WTC11 (cell line): ENCODE results near the gene EME2. TPM values are rescaled to one million over a fixed set of nuclear protein-coding genes. Genes with fewer than 3 reads are reported as not detected.

Experiments
- ATAC-seq: fragments of 200-7000 bp; cut with Tn5 transposase; 2 replicates; pipeline ENCODE4 v1.10.0; 2021; ENCODE audit warnings: mild to moderate bottlenecking, moderate library complexity
- CTCF ChIA-PET: fragments of 300-600 bp; sonication (Branson Sonifier 250); formaldehyde crosslinking; loops from one replicate; lab custom pipeline; 2021; ENCODE audit warnings: antibody characterized with exemption; lab: Charles Lee
- POLR2A ChIA-PET: fragments of 350-600 bp; sonication (Branson Sonifier 250); formaldehyde crosslinking; loops from one replicate; lab custom pipeline; 2021; ENCODE audit warnings: antibody characterized with exemption; lab: Charles Lee
- DNase-seq: peaks from one replicate; pipeline ENCODE4 v3.0.0; 2021; ENCODE audit warnings: low spot score
- H3K27ac Mint-ChIP-seq: 2 replicates; pipeline ENCODE4 v1.8.0; 2021; ENCODE audit warnings: mixed read lengths
- H3K27me3 Mint-ChIP-seq: 2 replicates; pipeline ENCODE4 v1.8.0; 2021; ENCODE audit warnings: low read depth, mild to moderate bottlenecking, moderate library complexity, mixed read lengths
- H3K36me3 Mint-ChIP-seq: 2 replicates; pipeline ENCODE4 v1.8.0; 2021; ENCODE audit warnings: mixed read lengths
- H3K4me1 Mint-ChIP-seq: 2 replicates; pipeline ENCODE4 v1.8.0; 2022; ENCODE audit warnings: mixed read lengths
- H3K4me3 Mint-ChIP-seq: 2 replicates; pipeline ENCODE4 v1.8.0; 2021; ENCODE audit warnings: mild to moderate bottlenecking, moderate library complexity, mixed read lengths
- H3K9me3 Mint-ChIP-seq: 2 replicates; pipeline ENCODE4 v1.8.0; 2021; ENCODE audit warnings: mixed read lengths
- CDX4 ChIP-seq: fragments of 250-450 bp; sonication (Bioruptor Pico); IDR thresholded peaks from 2 replicates; pipeline ENCODE4 v1.9.0; 2021; ENCODE audit warnings: moderate library complexity, mild to moderate bottlenecking, inconsistent platforms, borderline replicate concordance
- EMX1 ChIP-seq: fragments of 250-450 bp; sonication (Bioruptor Pico); IDR thresholded peaks from 2 replicates; pipeline ENCODE4 v1.8.0; 2021; ENCODE audit warnings: mild to moderate bottlenecking
- ETV6 ChIP-seq: sonication (generic); formaldehyde crosslinking; IDR thresholded peaks from 2 replicates; pipeline ENCODE4 v1.8.1; 2022; ENCODE audit warnings: mild to moderate bottlenecking, missing genetic modification reagents
- FOXK1 ChIP-seq: sonication (generic); formaldehyde crosslinking; IDR thresholded peaks from 2 replicates; pipeline ENCODE4 v1.8.0; 2022; ENCODE audit warnings: mild to moderate bottlenecking, moderate library complexity, missing genetic modification reagents
- FOXP4 ChIP-seq: sonication (generic); formaldehyde crosslinking; IDR thresholded peaks from 2 replicates; pipeline ENCODE4 v1.8.0; 2022; ENCODE audit warnings: mild to moderate bottlenecking, missing genetic modification reagents
- IRF1 ChIP-seq: sonication (generic); formaldehyde crosslinking; IDR thresholded peaks from 2 replicates; pipeline ENCODE4 v1.8.0; 2023; ENCODE audit warnings: missing genetic modification reagents
- JAZF1 ChIP-seq: fragments of 250-450 bp; sonication (Bioruptor Pico); IDR thresholded peaks from 2 replicates; pipeline ENCODE4 v1.9.0; 2021; ENCODE audit warnings: moderate library complexity, mild to moderate bottlenecking, inconsistent platforms
- MXD4 ChIP-seq: fragments of 250-450 bp; sonication (Bioruptor Pico); IDR thresholded peaks from 2 replicates; pipeline ENCODE4 v1.8.0; 2021; ENCODE audit warnings: mild to moderate bottlenecking, moderate library complexity, borderline replicate concordance
- NFE2L1 ChIP-seq: sonication (generic); formaldehyde crosslinking; IDR thresholded peaks from 2 replicates; pipeline ENCODE4 v1.8.1; 2023; ENCODE audit warnings: missing genetic modification reagents
- PREB ChIP-seq: sonication (generic); formaldehyde crosslinking; IDR thresholded peaks from 2 replicates; pipeline ENCODE4 v1.8.1; 2022; ENCODE audit warnings: mild to moderate bottlenecking, missing genetic modification reagents, moderate library complexity, borderline replicate concordance
- RORB ChIP-seq: fragments of 250-450 bp; sonication (Bioruptor Pico); IDR thresholded peaks from 2 replicates; pipeline ENCODE4 v1.9.0; 2021; ENCODE audit warnings: mild to moderate bottlenecking
- SMAD4 ChIP-seq: sonication (generic); formaldehyde crosslinking; IDR thresholded peaks from 2 replicates; pipeline ENCODE4 v1.8.0; 2022; ENCODE audit warnings: mild to moderate bottlenecking, missing genetic modification reagents
- ZNF138 ChIP-seq: sonication (generic); formaldehyde crosslinking; conservative IDR thresholded peaks from 2 replicates; pipeline ENCODE4 v1.8.1; 2022; ENCODE audit warnings: mild to moderate bottlenecking, moderate library complexity, missing genetic modification reagents
- ZNF281 ChIP-seq: sonication (generic); formaldehyde crosslinking; IDR thresholded peaks from 2 replicates; pipeline ENCODE4 v1.8.0; 2023; ENCODE audit warnings: mild to moderate bottlenecking, missing genetic modification reagents
- ZNF396 ChIP-seq: fragments of 250-450 bp; sonication (Bioruptor Pico); IDR thresholded peaks from 2 replicates; pipeline ENCODE4 v1.8.0; 2021; ENCODE audit warnings: mild to moderate bottlenecking, moderate library complexity, borderline replicate concordance
- ZNF423 ChIP-seq: fragments of 250-450 bp; sonication (Bioruptor Pico); IDR thresholded peaks from 2 replicates; pipeline ENCODE4 v2.1.2; 2022; ENCODE audit warnings: mild to moderate bottlenecking, moderate library complexity
- total RNA-seq: library from RNA; stranded (reverse); gene quantifications from 3 replicates; pipeline ENCODE4 v1.2.3, GENCODE V29; 2021
- TF ChIP-seq, protein P1 (sequence below): sonication (generic); formaldehyde crosslinking; IDR thresholded peaks from 2 replicates; pipeline ENCODE4 v1.8.1; 2023; ENCODE audit warnings: mild to moderate bottlenecking, missing genetic modification reagents
- TF ChIP-seq, protein P2 (sequence below): sonication (generic); formaldehyde crosslinking; IDR thresholded peaks from 2 replicates; pipeline ENCODE4 v1.8.1; 2023; ENCODE audit warnings: mild to moderate bottlenecking, missing genetic modification reagents, borderline replicate concordance
- TF ChIP-seq, protein P3 (sequence below): sonication (generic); formaldehyde crosslinking; IDR thresholded peaks from 2 replicates; pipeline ENCODE4 v1.8.1; 2023; ENCODE audit warnings: mild to moderate bottlenecking, missing genetic modification reagents

Gene EME2
- total RNA-seq, 1 experiment from 2014 or later: 23.2 TPM

DNA sequence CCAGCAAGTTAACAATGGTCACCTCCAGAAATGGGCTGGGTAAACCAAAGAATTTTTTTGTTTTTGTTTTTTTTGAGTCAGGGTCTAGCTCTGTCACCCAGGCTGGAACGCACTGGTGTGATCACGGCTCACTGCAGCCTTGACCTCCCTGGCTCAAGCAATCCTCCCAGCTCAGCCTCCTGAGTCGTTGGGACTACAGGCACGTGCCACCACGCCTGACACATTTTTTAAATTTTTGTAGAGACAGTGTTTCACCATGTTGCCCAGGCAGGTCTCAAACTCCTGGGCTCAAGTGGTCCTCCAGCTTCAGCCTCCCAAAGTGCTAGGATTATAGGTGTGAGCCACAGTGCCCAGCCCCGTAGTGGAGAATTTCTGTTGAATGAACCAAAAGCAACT lies 8.1 kb downstream of the EME2 start:
- peak overlapping the region; percentile 81 for H3K4me3 Mint-ChIP-seq
- POLR2A ChIA-PET: interaction anchor here (2.6 kb wide), 1 partner anchor 10 kb away, joined by 11 read pairs; the partner anchor contains the start of gene NME3
- TF ChIP-seq ETV6 (CRISPR knock-in tag): no peak
- TF ChIP-seq, protein P1, sequence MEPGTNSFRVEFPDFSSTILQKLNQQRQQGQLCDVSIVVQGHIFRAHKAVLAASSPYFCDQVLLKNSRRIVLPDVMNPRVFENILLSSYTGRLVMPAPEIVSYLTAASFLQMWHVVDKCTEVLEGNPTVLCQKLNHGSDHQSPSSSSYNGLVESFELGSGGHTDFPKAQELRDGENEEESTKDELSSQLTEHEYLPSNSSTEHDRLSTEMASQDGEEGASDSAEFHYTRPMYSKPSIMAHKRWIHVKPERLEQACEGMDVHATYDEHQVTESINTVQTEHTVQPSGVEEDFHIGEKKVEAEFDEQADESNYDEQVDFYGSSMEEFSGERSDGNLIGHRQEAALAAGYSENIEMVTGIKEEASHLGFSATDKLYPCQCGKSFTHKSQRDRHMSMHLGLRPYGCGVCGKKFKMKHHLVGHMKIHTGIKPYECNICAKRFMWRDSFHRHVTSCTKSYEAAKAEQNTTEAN (CRISPR knock-in tag): no peak
- no peak for TF ChIP-seq IRF1
- TF ChIP-seq NFE2L1 (CRISPR knock-in tag): no peak
- TF ChIP-seq RORB: no peak
- no peak for TF ChIP-seq ZNF396 (CRISPR knock-in tag)
- TF ChIP-seq CDX4 (CRISPR knock-in tag): no peak
- TF ChIP-seq PREB (CRISPR knock-in tag): no peak
- TF ChIP-seq JAZF1 (CRISPR knock-in tag): no peak
- TF ChIP-seq ZNF281 (CRISPR knock-in tag): no peak
- no peak overlapping the region for H3K27ac Mint-ChIP-seq
- H3K27me3 Mint-ChIP-seq: no peaks in the 10 kb centered on the region
- DNase-seq (no peak), ATAC-seq (no peak)
- H3K36me3 Mint-ChIP-seq: no peaks in the 10 kb centered on the region
- peaks cover 7% of the 10 kb centered on the region for H3K4me1 Mint-ChIP-seq
- CTCF ChIA-PET: no interaction called here
- H3K9me3 Mint-ChIP-seq: no peaks in the 10 kb centered on the region

DNA sequence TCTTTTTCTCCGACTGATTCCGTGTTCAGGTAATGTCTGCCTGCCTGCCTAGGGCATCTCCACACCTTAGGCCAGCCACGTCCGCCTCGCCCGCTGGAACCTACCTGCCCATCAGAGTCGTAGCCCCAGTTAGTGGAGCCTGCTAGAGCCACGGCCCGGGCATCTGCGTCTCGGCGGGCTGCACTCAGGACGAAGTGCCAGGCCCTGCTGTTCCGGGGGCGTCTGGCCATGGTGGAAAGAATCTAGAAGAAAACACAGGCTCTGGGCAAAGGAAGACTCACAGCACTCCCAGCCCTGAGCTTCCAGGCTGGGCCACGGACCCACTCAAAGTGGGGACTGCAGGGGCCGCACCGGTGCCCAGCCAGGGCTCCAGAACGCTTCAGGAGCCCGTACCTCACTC lies 8.6 kb downstream of the EME2 start:
- ChIA-PET POLR2A (interaction anchor here (2.6 kb wide), 1 partner anchor 10 kb away, joined by 11 read pairs; the partner anchor contains the start of gene NME3), CTCF (interaction anchor here (0.7 to 2.1 kb wide), 6 partner anchors 8 to 160 kb away, joined by 3 to 37 read pairs (median 7); partner anchors contain the start of genes EME2, FAHD1, HAGH and MRPS34)
- DNase-seq: no peak
- Mint-ChIP-seq H3K27ac (0 out of 2 replicates have a peak overlapping the region, but pooled peaks have one; percentile 60), H3K27me3 (no peaks in the 10 kb centered on the region), H3K36me3 (no peaks in the 10 kb centered on the region), H3K4me3 (peak overlapping the region; percentile 81), H3K4me1 (peaks cover 7% of the 10 kb centered on the region), H3K9me3 (no peaks in the 10 kb centered on the region)
- no peak for ATAC-seq
- TF ChIP-seq ZNF423 (CRISPR knock-in tag) (no peak), FOXP4 (CRISPR knock-in tag) (no peak), FOXK1 (CRISPR knock-in tag) (no peak), ZNF138 (CRISPR knock-in tag) (no peak), EMX1 (CRISPR knock-in tag) (no peak), SMAD4 (no peak), MXD4 (no peak)
- TF ChIP-seq, protein P2, sequence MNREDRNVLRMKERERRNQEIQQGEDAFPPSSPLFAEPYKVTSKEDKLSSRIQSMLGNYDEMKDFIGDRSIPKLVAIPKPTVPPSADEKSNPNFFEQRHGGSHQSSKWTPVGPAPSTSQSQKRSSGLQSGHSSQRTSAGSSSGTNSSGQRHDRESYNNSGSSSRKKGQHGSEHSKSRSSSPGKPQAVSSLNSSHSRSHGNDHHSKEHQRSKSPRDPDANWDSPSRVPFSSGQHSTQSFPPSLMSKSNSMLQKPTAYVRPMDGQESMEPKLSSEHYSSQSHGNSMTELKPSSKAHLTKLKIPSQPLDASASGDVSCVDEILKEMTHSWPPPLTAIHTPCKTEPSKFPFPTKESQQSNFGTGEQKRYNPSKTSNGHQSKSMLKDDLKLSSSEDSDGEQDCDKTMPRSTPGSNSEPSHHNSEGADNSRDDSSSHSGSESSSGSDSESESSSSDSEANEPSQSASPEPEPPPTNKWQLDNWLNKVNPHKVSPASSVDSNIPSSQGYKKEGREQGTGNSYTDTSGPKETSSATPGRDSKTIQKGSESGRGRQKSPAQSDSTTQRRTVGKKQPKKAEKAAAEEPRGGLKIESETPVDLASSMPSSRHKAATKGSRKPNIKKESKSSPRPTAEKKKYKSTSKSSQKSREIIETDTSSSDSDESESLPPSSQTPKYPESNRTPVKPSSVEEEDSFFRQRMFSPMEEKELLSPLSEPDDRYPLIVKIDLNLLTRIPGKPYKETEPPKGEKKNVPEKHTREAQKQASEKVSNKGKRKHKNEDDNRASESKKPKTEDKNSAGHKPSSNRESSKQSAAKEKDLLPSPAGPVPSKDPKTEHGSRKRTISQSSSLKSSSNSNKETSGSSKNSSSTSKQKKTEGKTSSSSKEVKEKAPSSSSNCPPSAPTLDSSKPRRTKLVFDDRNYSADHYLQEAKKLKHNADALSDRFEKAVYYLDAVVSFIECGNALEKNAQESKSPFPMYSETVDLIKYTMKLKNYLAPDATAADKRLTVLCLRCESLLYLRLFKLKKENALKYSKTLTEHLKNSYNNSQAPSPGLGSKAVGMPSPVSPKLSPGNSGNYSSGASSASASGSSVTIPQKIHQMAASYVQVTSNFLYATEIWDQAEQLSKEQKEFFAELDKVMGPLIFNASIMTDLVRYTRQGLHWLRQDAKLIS (CRISPR knock-in tag): no peak
- TF ChIP-seq, protein P3, sequence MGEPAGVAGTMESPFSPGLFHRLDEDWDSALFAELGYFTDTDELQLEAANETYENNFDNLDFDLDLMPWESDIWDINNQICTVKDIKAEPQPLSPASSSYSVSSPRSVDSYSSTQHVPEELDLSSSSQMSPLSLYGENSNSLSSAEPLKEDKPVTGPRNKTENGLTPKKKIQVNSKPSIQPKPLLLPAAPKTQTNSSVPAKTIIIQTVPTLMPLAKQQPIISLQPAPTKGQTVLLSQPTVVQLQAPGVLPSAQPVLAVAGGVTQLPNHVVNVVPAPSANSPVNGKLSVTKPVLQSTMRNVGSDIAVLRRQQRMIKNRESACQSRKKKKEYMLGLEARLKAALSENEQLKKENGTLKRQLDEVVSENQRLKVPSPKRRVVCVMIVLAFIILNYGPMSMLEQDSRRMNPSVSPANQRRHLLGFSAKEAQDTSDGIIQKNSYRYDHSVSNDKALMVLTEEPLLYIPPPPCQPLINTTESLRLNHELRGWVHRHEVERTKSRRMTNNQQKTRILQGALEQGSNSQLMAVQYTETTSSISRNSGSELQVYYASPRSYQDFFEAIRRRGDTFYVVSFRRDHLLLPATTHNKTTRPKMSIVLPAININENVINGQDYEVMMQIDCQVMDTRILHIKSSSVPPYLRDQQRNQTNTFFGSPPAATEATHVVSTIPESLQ (CRISPR knock-in tag): no peak
